Hepatocyte (in vitro differentiated cells): Measurements from ENCODE around the gene GNB2.

Experiments used
- EZH2 ChIP-seq: fragments of 200-600 bp; sonication (generic); IDR thresholded peaks from 2 replicates; pipeline ENCODE4 v1.6.1; 2016; ENCODE audit warnings: antibody characterized with exemption, mild to moderate bottlenecking, borderline replicate concordance
- EZH2phosphoT487 ChIP-seq: fragments of 200-600 bp; sonication (generic); IDR thresholded peaks from one replicate; pipeline ENCODE4 v1.6.1; 2018; ENCODE audit warnings: antibody characterized with exemption, mild to moderate bottlenecking, low read depth, moderate library complexity; ENCODE audit not compliant: unreplicated experiment, severe bottlenecking
- TF ChIP-seq, protein P1 (sequence below): fragments of 200-600 bp; sonication (generic); IDR thresholded peaks from 2 replicates; pipeline ENCODE4 v1.5.1; 2016; ENCODE audit warnings: antibody characterized with exemption, mild to moderate bottlenecking; ENCODE audit not compliant: poor library complexity

DNA sequence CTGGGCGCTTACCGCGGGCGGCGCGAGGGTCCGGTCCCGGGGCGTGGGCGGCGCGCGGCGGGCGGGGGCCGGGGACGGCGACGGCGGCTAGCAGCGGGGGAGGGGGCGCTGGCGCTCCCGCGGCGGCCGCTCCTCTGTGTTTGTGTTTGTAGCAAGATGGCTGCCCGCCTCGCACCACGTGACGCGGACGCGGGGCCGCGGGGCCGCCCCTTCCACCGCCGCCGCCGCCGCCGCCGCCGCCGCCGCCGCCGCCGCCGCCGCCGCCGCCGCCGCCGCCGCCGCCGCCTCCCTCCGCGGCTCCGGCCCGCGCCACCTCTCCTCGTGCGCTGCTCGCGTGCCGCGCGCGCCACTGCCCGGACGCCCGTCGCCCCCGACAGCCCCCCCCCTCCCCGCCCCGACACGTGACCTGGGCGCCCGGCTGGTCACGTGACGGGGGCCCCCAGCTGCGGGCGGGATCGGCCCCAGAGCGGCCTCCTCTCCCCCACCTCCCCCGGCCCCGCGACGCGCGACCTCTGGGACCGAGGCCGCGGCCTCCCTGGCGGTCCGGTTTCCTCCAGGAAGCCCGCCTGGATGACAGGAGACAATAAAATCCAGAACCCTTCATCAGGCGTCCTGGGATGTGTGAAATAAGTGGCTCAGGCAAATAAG lies 20.7 kb downstream of the GNB2 start, which contains the start of gene GIGYF1:
- no peak for TF ChIP-seq EZH2phosphoT487
- TF ChIP-seq, protein P1, sequence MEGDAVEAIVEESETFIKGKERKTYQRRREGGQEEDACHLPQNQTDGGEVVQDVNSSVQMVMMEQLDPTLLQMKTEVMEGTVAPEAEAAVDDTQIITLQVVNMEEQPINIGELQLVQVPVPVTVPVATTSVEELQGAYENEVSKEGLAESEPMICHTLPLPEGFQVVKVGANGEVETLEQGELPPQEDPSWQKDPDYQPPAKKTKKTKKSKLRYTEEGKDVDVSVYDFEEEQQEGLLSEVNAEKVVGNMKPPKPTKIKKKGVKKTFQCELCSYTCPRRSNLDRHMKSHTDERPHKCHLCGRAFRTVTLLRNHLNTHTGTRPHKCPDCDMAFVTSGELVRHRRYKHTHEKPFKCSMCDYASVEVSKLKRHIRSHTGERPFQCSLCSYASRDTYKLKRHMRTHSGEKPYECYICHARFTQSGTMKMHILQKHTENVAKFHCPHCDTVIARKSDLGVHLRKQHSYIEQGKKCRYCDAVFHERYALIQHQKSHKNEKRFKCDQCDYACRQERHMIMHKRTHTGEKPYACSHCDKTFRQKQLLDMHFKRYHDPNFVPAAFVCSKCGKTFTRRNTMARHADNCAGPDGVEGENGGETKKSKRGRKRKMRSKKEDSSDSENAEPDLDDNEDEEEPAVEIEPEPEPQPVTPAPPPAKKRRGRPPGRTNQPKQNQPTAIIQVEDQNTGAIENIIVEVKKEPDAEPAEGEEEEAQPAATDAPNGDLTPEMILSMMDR = no peak
- no peak for TF ChIP-seq EZH2
